Activated CD8-positive, alpha-beta memory T cell treated with anti-CD3 and anti-CD28 coated beads, Interleukin-2, amount 50 U/mL, for 1 hour (primary cell): ENCODE data around the gene WFDC1.

Source experiments
- DNase-seq: peaks from one replicate; pipeline ENCODE4 v3.0.0-alpha.2; 2020; ENCODE audit errors: extremely low read depth

WFDC1 gene

GRCh38 chr16:84272740-84273320 lies 21.8 kb upstream of the WFDC1 start:
- DNase-seq, result no peak

GRCh38 chr16:84274515-84274914 lies 20.2 kb upstream of the WFDC1 start:
- no peak for DNase-seq

- no peak for DNase-seq
Observed at GRCh38 chr16:84275585-84276151, 19.0 kb upstream of the WFDC1 start.

GRCh38 chr16:84277244-84277823 lies 17.3 kb upstream of the WFDC1 start:
- DNase-seq, result peak; percentile 14

- no peak for DNase-seq
Observed at GRCh38 chr16:84278333-84278732, 16.3 kb upstream of the WFDC1 start.

- DNase-seq, result no peak
Observed at GRCh38 chr16:84278968-84279367, 15.7 kb upstream of the WFDC1 start.

GRCh38 chr16:84279881-84280280 lies 14.8 kb upstream of the WFDC1 start:
- DNase-seq, result no peak

GRCh38 chr16:84281074-84281473 lies 13.6 kb upstream of the WFDC1 start:
- DNase-seq, result no peak

GRCh38 chr16:84282533-84282932 lies 12.1 kb upstream of the WFDC1 start:
- no peak for DNase-seq

- no peak for DNase-seq
Observed at GRCh38 chr16:84283314-84284153, 11.1 kb upstream of the WFDC1 start.

- DNase-seq, result no peak
Observed at GRCh38 chr16:84284154-84284722, 10.4 kb upstream of the WFDC1 start.

- no peak for DNase-seq
Observed at GRCh38 chr16:84286578-84287240, 8.0 kb upstream of the WFDC1 start.

- DNase-seq, result no peak
Observed at GRCh38 chr16:84288902-84289301, 5.8 kb upstream of the WFDC1 start.

- DNase-seq, result no peak
Observed at GRCh38 chr16:84291226-84291625, 3.5 kb upstream of the WFDC1 start.

GRCh38 chr16:84292011-84292410 lies 2.7 kb upstream of the WFDC1 start:
- no peak for DNase-seq

GRCh38 chr16:84293406-84293805 lies 1.3 kb upstream of the WFDC1 start:
- DNase-seq, result no peak

- DNase-seq, result no peak
Observed at GRCh38 chr16:84294117-84294516, 561 bp upstream of the WFDC1 start.

GRCh38 chr16:84295203-84295860 lies 654 bp downstream of the WFDC1 start:
- no peak for DNase-seq

- DNase-seq, result no peak
Observed at GRCh38 chr16:84298376-84298899, 3.8 kb downstream of the WFDC1 start.

- DNase-seq, result no peak
Observed at GRCh38 chr16:84299734-84300440, 5.2 kb downstream of the WFDC1 start.
